VCaP (cell line): ENCODE data around the gene SAMD4B.

Source experiments
- H3K27ac ChIP-seq: fragments of 450-650 bp; 2 replicates; pipeline ENCODE4 v1.5.1; 2017
- TF ChIP-seq, protein P1 (sequence below): fragments of 450-650 bp; conservative IDR thresholded peaks from 2 replicates; pipeline ENCODE4 v1.5.1; 2017; ENCODE audit warnings: mild to moderate bottlenecking, moderate library complexity

The SAMD4B gene

DNA sequence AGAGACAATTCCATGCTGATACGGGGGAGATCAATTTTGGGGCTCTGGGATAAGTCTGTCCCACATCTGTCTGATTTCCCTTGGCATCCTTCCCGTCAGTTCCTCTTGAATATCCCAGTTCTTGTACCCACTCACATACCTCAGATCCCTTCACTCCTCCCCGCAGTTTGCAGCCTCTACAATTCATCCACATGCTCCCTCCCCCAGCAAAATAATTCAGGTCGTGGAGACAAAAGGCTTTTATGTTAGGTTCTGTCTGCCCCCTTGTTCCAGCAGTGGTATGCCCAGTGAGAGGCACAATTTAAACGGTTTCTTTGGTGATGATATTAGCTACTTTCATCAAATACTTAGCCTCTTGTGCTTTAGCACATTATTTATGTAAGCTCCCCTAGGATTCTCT lies 83.9 kb downstream of the SAMD4B start:
- TF ChIP-seq, protein P1, sequence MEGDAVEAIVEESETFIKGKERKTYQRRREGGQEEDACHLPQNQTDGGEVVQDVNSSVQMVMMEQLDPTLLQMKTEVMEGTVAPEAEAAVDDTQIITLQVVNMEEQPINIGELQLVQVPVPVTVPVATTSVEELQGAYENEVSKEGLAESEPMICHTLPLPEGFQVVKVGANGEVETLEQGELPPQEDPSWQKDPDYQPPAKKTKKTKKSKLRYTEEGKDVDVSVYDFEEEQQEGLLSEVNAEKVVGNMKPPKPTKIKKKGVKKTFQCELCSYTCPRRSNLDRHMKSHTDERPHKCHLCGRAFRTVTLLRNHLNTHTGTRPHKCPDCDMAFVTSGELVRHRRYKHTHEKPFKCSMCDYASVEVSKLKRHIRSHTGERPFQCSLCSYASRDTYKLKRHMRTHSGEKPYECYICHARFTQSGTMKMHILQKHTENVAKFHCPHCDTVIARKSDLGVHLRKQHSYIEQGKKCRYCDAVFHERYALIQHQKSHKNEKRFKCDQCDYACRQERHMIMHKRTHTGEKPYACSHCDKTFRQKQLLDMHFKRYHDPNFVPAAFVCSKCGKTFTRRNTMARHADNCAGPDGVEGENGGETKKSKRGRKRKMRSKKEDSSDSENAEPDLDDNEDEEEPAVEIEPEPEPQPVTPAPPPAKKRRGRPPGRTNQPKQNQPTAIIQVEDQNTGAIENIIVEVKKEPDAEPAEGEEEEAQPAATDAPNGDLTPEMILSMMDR = no peak
- H3K27ac ChIP-seq = no peak overlapping the region

DNA sequence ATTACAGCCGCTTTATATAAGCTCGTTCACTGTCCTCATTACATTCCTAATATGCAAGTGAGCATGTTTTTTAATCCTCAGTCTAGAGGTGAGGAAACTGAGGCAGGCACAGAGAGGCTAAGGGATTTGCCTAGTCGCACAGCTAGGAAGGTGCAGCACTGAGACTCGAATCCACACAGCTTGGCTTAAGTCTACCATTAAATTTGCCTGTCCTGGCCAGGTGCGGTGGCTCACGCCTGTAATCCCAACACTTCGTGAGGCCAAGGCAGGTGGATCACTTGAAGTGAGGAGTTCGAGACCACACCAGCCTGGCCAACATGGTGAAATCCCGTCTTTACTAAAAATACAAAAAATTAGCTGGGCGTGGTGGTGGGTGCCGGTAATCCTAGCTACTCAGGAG lies 85.5 kb downstream of the SAMD4B start:
- H3K27ac ChIP-seq = no peak overlapping the region

DNA sequence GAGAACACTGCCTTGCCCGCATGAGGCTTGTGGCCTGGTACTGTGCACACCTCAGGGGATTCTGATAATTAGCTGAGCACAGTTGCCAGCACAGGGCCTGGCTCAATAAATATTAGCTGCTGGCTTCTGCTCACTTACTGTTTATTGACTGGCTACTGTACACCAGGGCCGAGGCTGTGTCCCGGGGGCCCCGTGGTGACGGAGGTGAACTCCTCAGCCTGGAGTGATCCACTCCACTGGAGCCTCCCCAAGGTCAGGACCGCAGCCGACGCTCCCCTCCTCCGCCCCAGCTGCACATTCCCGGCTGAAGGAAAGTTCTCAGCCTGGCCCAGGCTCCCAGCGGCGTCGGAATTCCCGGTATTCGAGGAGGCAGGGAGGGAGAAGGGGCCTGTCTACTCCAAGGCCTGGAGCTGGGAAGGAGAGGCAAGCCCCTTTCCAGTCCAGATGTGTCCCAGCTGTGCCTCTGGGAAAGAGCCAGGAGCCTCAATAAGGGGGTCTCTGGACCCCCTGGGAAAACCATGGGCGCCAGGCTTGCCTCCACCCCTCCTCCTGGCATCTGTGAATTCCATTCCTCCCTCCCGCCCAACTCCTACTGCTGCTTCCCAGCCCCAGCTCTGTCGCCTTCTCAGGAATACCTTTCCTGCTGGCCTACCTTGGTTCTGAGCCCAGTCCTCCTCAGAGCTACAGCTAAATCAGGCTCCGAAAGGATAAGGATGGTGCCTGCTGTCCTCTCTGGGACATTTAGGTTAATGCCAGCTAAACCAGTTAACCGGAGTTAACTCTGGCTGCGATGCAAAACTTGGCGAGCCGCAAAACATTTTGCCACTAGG lies 86.3 kb downstream of the SAMD4B start:
- TF ChIP-seq, protein P1 = no peak
- H3K27ac ChIP-seq = no peak overlapping the region

More for the DNA sequence above, 85.5 kb downstream of the SAMD4B start:
- TF ChIP-seq, protein P1 = no peak

DNA sequence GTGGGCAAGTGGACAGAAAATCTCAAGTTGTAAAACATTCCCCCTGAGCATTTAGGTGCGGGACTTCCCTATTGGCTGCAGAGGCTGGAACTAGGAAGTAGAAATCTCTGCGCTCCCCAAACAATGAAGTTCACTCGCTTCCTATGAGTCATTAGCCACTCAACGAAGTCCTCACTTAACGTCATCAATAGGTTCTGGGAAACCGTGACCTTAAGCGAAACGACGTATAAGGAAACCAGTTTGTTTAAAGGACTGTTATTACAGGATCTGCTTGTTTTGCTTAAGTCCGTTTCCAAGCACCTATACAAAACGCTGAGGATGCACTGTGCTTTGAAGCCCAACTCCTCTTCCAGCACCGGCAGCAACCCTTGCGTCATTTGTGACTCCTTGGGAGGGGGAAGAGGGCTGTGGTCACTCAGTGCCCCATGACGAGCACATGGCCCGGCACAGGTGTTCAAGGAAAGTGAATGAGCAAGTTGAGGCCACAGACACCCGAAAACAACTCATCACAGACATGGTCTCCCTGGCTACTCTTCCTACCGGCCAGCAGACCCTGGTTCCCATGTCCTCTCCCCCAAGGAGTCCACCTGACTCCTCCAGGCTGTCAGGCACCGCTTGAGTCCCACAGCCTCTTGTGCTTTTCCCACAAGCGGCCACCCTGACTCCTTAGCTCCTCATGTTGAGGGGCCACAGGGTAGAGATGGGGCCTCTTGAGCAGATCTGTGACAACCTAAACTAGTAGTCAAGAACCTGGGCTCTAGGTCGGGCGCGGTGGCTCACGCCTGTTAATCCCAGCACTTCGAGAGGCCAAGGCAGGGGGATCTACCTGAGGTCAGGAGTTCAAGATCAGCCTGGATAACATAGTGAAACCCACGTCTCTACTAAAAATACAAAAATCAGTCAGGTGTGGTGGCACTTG lies 88.7 kb downstream of the SAMD4B start:
- no peak overlapping the region for H3K27ac ChIP-seq
- TF ChIP-seq, protein P1 = no peak

DNA sequence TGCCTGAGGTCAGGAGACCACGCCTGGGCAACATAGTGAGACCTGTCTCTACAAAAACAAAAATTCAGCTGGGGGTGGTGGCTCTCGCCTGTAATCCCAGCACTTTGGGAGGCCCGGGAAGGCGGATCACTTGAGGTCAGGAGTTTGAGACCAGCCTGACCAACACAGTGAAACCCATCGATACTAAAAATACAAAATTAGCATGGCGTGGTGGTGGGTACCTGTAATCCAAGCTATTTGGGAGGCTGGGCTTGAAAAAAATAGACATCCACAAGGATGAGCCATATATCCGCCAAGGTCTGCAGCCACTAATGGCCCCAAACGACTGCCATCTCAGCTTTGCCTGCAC lies 90.4 kb downstream of the SAMD4B start:
- no peak overlapping the region for H3K27ac ChIP-seq
- TF ChIP-seq, protein P1 = no peak

DNA sequence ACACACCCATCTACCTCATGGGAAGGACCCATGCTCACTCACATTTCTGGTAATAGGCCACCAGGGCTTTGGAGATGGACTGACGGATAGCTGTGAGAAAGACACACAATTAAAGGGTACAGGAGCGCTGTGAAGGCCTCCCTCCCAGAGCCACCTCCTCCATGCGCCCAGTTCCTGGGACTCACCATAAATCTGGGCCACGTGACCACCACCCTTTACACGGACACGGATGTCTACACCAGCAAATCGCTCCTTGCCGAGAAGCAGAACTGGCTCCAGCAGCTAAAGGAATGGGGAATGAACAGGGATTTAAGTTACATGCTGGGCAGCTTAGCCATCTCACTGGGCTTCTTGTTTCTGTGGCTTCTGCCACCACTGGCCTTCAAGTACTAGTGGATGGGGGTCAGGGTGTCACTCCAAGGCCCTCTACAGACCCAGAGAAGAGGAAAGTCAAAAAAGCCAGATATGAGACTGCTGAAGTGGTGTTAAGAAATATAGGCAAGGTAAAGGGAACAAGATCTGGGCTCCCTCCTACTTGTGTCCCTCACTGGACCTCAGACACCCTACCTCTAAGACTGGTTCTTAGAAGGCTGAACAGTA lies 91.4 kb downstream of the SAMD4B start:
- H3K27ac ChIP-seq = peak overlapping the region; percentile 95; the same call in 1 of the 2 replicates
- TF ChIP-seq, protein P1 = no peak
